HEK293 (cell line): ENCODE measurements around the gene NRIP3.
A peak's percentile ranks its signal among the peaks of the same experiment; 100 is the strongest.

ENCODE experiments used
- CTCF ChIP-seq: fragments of 450-650 bp; formaldehyde crosslinking; IDR thresholded peaks from 2 replicates; pipeline ENCODE4 v1.5.1; 2016; ENCODE audit warnings: missing biosample characterization, missing genetic modification characterization
- ZNF548 ChIP-seq: fragments of 450-650 bp; formaldehyde crosslinking; IDR thresholded peaks from 2 replicates; pipeline ENCODE4 v1.5.1; 2016; ENCODE audit warnings: missing biosample characterization, missing genetic modification characterization
- ZNF660 ChIP-seq: fragments of 450-650 bp; IDR thresholded peaks from 2 replicates; pipeline ENCODE4 v1.5.1; 2018; ENCODE audit warnings: missing biosample characterization, mild to moderate bottlenecking, missing genetic modification characterization
- ZNF692 ChIP-seq: fragments of 450-650 bp; formaldehyde crosslinking; IDR thresholded peaks from 2 replicates; pipeline ENCODE4 v1.5.1; 2016; ENCODE audit warnings: missing biosample characterization, missing genetic modification characterization
- ZNF776 ChIP-seq: fragments of 450-650 bp; formaldehyde crosslinking; IDR thresholded peaks from 2 replicates; pipeline ENCODE4 v1.5.0; 2017; ENCODE audit warnings: missing biosample characterization, missing genetic modification characterization, borderline replicate concordance

- no peak; the same call in 1 of the 2 replicates for TF ChIP-seq ZNF692 (tag by site-specific recombination)
- peak; percentile 36; the same call in 1 of the 2 replicates for TF ChIP-seq ZNF660
- TF ChIP-seq ZNF776 (tag by site-specific recombination): no peak
- no peak for TF ChIP-seq ZNF548 (tag by site-specific recombination)
- no peak for TF ChIP-seq CTCF
These were observed 39.2 kb downstream of the NRIP3 start, which contains the start of gene TMEM9B for GRCh38 chr11:8964324-8965320.
